ENCODE results near the gene FGF18.

The FGF18 gene

DNA sequence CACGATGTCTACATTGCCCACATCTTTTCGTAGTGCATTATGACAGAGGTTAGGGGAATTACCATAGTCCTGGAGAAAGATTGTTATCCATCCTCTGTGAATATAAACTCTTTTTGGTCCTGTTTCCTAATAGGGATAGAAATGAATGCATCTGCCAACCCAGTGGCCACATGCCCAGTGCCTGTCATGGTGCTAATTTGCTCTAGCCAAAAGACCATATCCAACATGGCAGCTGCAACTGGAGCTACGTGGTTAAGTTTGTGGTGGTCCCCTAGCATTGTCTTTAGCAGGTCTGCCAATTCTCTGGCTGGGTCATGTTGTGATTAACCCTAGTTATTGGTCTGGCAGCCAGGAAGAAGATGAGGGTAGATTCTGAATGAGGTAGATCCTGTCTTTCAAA lies 87.5 kb downstream of the FGF18 start:
- no peak for DNase-seq

All from NCI-H526 treated with DMSO at 0.1 percent for 48 hours (cell line).